G401.6 (cell line): ENCODE measurements around the gene KCNJ1.
A peak's percentile ranks its signal among the peaks of the same experiment; 100 is the strongest.

Source experiments
- FAIRE-seq: peaks from 2 replicates; lab custom pipeline; 2012; peaks lifted over from hg19 to GRCh38; lab: Jason Lieb, UNC

The KCNJ1 gene

DNA sequence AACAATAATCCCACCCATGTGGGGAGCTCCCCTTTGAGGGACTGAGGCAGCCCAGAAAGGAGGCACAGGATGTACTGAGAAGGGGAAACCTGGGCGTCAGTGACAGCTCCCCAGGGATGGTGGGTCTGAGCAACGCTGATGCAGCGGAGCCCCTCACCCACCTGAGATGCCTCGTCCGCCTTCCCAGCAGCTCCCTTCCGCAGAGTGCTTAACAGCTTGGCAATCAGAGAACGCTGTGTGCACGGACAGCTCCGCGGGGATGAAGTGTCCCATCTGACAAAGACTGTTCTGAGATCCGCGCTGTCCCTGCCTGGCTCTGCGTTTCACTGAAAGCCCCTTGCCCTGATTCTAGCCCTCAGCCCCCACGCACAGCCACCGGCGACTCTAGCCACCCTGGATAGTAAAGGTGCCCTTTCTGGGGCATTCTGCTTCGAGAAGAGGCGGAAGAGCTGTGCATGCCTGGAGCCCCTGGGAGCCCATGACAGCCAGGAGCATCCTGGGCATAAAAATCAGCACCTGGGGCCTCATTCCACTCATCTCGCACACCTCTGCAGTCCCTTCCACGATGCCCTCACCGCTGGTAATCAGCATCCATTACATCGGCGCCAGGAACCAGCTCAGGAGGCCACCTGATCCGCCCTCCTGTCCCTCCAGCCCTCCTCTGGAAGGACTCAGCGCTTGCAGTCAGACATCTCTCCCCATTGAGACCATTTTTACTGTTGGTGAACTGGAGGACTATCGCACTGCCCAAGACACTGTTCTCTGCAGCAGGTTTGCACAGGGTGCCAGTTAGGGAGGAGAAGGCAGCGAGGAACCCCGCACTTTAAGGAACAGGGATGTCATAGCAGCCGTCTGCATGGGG, 34.8 kb upstream of the KCNJ1 start:
- FAIRE-seq: no peak

DNA sequence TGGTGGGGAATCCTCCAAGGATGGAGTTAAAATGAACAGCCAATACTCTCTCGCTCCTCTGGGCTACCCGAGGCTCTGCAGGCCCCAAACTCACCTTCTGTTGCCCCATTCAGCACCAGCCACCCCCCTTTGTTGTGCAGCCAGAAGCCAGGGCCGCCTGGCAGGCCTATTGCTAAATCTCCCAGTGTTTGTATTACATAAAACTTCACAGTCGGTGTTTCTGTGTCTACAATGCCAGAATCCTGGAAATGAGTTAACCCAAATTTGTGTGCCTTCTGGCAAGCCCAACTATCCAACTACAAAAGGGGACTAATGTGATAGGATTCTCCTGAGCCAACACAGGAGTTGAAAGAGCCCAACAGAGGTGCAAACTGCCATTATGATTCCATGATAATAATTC, 33.4 kb upstream of the KCNJ1 start:
- no peak for FAIRE-seq

DNA sequence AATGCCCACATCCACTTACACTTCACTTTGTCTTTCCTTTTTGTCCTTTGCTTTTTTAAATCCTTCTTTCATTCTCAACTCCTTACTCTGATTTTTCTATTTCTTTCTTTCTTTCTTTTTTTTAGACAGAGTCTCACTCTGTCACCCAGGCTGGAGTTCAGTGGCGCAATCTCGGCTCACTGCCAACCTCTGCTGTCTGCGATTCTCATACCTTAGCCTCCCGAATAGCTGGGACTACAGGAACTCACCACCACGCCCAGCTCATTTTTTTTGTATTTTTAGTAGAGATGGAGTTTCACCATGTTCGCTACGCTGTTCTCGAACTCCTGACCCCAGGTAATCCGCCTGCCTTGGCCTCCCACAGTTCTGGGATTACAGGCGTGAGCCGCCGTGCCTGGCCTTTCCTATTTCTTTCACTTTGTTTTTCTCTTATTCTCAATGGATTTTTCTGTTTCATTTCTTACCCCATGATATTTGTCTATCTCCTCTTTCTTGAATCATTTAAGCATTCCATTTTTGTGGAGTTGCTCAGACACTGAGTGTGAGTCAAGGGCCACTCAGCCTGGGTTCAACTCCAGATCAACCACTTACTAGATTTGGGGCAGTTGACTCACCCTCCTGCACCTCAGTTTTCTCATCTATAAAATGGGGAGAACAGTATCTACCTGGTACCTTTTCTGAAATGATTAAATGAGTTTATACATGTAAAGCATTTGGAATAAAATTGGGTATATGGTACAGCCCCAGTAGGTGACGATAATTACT, 31.7 kb upstream of the KCNJ1 start:
- no peak for FAIRE-seq

DNA sequence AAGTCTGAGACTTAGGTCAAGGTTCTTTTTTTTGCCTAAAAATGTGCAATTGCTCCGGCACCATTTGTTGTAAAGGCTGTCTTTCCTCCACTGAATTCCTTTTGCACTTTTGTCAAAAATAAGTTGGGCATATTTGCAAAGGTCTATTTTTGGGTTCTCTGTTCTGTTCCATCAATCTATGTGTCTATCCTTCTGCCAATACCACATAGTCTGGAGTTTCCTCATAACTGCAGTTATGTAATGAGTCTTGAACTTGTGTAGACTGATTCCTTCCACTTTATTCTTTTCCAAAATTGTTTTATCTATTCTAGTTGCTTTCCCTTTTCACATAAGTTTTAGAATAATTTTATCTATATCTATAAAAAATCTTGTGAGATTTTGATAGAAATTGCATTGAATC, 30.7 kb upstream of the KCNJ1 start:
- no peak for FAIRE-seq

DNA sequence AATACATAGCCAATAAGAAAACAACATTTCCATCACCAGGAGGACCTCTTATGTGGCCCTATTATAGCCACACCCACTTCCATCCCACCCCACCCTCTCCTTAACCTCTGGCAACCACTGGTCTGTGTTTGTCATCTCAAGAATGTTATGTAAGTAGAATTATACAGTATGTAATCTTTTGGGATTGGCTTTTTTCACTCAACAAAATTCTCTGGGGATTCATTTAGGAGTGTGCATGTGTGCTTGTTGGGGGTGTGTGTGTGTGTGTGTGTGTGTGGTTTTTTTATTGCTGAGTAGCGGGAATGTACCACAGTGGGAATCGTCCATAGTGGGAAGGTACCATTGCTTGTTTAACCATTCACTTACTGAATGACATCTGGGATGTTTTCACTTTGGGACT, 29.3 kb upstream of the KCNJ1 start:
- no peak for FAIRE-seq

DNA sequence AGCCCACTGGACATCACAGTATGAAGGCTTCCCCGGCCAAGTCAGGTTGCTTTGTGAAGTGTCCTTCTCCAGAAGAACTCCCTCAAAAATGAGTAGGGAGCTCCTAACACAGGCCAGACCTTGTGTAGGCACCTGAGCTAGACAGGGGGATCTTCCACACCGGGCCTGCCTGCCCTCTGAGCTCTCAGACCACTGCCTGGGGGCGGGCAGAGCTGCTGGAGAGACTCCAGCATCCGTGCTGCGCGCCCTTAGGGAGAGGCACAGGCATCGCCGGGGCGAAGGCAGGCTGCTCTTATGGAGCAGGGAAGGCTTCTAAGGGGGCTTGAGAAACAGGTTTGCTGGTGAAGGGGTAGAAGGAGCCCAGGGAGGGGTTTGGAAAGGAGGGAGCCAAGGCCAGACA, 28.4 kb upstream of the KCNJ1 start:
- no peak for FAIRE-seq

DNA sequence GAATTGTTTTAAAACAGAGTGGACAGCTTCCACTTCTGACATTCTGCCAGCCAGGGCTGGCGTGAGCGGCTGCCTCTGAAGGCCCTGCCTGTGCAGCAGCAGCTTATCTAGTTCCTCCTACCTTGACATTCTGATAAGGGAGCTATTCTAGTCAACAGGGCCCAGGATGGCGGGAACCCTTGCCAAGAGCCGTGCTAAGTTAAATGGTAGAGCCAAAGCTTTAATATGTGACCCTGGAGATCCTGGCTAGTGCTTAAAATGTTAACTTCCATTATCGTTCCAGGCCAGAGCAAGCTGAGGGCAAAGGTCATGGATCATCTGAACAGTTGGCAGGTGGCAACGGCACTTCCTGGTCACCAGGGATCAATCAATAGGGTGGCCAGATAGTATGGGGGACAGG, 27.6 kb upstream of the KCNJ1 start:
- no peak for FAIRE-seq

DNA sequence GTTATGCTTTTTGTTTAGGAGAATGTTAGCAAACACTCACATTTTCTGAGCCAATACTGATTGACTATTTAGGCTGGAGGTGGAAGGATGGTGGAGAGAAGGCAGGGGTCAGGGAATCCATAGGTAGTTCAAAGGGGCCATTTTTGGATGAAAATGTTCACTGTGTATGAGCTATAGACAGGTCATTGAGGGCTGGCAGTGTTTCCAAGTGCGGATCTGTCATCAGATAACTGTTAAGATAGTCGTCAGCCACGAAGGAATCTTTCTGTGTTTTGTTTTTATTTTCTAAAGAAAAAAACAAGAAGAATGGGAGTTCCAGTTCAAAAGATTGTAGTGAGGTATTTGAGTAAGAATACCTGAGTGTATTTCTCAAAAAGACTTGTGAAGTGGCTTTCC, 27.2 kb upstream of the KCNJ1 start:
- no peak for FAIRE-seq

DNA sequence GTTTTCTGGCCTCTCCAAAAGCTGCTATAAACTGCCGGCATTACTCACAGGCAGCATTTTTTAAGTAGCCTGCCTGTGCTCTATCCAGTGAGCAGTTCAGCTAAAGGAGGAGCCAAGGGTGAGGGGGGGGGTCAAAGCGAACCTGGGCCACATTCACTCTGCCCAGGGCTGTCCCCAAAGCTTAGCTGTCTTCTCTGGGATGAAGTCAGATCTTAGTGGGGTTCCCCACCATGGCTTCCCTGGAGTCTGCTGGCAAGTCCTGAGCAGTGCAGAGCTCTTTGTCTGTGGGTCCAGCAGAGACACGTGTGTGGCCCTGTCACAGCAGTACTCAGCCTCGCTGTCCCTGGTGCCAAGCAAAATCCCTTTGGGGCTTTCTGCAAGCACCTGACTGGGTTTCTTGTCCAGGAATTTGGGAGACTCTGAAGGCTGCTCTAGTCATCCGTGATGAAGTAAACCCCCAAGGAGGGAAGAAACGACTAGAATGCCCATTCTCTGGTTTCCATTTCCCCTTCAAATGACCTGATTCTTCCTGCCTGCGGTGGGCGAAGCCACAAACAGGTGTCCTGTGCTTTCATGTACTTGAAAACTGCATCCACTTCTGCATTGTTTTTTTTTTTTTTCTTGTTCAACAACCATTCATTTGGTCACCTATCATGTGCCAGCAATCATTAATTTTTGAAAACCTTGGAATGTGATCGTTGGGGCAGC, 26.6 kb upstream of the KCNJ1 start:
- FAIRE-seq: no peak

DNA sequence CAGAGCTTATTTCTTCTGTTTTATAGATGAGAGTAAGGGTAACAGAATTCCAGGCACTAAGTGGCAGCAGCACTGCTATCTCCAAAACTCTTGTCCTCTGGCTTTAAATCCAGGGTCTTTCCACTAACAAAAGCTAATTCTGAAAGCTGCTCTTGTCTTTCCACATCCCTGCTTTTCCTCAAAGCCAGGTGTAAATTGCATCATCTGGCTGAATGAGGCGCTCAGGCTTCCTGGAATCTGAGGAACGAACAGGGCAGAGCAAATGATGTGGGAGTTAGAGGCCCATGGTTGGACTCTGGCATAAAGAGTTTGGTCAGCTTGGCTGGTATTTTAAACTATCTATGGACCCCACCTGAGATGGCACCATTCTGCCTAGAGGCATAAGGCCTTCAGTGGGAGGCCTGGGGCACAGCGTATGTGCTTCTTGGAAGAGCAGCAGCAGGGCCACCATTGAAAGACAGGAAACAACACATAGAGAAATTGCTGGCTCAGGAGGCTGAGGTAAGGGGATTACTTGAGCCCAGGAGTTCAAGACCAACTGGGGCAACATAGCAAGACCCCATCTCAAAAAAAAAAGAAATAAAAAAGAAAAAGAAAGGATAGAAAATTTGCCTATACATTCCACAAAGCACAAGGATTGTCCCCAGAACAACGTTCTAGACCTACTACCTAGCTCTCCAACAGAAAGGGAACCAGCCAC, 25.9 kb upstream of the KCNJ1 start:
- no peak for FAIRE-seq

DNA sequence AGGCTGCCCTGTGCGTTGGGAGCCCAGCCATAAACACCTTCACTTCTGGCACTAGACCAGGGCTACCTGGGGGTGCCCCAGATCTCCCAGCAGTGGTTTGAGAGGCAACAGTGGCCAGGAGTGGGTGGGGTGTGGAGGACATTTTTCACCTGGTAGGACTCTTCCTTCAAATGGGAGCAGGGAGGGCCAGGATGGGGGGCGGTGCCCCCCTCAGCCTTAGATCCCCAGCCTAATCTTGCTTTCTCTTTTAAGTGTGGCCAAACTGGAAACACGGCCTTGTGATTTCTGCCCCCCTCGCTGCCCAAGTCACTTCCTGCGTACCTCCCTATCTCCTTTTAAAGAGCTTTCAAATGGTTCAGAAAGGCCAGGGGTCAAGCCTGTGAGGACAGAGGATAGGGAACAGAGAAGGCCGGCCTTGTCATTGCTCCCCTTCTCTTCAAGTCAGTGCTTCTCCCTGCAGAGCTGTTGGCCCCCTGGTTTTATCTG, 24.9 kb upstream of the KCNJ1 start:
- FAIRE-seq: no peak

DNA sequence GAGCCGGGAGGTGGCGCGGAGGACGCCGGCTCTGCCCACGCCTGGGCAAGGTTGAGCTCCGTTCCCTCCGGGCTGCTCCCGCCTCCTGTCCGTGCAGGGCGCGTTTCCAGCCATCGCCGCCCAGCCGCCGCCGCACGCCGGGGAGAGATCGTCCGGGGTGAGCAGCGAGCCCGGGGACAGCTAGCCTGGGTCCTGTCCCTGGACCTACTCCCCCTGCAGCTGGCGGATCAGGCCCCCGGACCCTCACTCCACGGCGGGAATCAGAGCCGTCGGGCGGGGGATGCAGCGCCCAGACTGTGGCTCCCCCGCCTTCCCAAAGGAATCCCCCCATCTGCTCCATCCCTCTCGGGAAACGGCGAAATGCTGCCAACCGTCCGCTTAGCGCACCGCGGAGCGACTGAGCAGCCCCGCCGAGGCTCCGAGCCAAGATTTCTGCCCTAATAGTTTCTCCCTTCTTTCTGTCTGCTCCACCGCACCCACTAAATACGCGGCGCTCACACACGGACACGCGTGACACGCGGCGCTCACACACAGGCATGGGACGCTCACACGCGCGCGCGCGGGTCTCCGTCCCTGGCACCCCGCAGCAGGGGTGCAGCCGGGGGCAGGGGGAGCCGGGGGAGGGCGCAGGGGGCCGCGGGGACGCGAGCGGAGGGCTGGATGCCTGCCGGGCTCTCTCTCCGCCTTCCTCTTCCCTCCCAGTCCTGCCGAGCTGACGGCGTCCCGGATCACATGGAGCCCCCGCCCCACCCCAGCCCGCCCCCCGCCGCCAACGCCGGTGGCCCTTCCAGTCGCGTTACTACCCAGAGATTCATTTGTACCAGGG, 23.7 kb upstream of the KCNJ1 start, which contains the start of gene KCNJ5:
Gene KCNJ5 (plus strand): TSS at position 814 of the 826 bp plus-strand sequence. CDS start 19,918 bp downstream, outside the sequence.
- no peak for FAIRE-seq

DNA sequence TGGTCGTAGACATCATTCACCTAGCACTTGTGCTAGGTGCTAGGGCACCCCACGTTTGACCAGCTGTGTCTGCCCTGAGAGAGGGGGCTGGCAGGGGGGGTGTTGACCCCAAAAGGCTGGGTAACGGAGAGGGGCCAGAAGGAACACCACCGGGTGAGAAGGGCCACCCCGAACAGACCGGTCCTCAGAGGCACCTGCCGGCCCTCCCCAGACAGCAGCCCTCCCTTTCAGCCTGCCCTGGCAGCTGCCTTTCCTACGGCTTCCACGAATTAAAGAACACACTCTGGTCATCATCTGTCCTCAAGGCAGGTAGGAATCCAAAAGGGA, 23.1 kb upstream of the KCNJ1 start:
- FAIRE-seq: no peak

DNA sequence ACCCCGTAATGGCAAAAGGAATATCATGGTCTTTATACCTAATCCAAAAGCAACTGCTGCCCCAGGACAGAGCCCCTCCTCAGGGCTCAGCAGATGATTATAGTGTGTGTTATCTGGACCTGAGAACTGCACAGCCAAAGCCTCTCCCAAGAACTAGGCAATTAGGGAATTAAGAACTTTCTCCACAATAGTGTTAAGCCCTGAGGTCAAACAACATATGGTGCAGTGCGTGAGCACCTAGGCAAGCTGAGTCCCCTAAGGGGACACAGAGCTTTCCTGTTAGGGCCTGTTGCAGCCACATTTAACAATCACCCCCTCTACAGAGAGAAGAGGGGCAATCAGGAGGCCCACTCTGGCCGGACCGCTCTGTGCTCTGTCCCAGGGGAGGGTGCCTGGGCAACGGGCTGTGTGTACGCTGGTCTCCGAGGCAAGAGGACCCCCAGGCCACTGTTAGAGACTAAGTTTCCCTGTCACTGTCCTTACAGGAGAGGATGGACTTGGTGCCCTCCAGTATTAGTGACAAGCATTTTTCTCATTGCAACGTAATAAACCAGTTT, 22.6 kb upstream of the KCNJ1 start:
- FAIRE-seq: no peak

DNA sequence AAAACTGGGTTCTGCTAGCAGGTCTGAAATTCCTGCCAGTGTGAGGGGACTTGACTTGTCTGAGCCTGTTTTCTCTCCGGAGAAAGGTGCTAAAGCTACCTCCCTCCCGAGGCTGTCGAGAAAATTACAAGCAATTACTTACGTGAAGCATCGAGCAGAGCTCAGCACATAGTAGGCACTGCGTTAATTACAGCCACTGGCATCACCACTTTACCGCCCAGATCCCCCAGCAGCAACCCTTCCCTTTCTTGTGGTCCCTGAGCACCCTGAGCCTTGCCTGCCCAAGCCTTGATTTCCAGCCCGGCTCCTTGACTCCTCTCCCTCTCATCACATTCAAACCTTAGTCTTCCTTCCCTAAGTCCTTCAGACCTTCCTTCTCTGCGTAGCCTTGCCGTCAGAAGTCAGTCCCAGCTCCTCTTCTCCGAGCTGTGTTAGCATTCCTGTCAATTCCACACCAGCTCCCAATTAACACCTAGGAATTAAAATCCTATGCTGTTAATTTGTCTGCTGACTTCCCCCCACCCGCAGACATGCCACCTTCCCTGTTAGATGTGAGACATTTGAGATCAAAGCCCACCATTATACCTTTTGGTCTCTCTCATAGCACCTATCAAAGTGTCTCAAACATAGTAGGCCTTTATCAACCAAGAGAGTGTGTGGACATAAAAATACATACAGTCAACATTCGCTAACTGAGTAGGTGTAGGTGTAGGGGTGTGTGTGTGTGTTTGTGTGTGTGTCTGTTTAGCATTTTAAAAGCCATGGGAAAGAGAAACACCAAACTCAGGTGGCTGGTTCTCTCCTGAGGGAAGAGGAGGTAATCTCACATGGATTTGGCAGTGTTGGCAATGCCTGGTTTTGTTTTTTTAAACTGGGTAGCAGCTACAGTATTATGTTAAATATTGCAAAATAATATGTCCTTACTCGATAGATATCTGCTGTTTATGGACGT, 21.2 kb upstream of the KCNJ1 start:
- FAIRE-seq: no peak

DNA sequence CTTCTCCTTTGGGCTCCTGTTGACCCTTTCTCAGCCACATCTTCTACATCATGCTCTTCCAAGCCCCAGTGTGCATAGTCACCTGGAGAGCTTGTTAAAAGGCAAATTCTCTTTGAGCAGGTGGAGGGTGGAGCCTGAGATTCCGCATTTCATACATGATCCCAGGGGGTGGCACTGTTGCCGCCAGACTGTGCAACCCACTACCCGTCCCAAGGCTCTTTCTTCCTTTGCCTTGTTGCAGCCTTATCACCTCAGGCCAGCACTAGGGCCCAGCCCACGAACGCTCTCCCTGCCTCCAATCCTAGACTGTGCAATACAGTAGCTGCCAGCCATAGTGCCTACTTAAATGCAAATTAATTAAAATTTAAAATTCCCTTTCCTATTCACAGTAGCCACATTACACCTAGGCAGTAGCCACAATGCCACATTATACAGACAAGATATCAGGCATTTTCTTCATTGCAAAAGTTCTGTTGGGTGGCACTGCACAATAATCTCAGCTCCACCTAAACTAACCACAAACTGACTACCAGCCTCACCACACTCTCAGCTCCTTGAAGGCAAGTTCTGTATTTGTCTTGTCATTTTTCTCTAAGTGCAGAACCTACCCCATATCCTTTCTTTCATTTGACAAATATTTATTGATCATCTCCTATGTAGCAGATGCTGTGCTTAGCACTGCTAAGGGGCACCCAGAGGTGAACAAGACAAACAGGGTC, 19.5 kb upstream of the KCNJ1 start:
- FAIRE-seq: no peak

DNA sequence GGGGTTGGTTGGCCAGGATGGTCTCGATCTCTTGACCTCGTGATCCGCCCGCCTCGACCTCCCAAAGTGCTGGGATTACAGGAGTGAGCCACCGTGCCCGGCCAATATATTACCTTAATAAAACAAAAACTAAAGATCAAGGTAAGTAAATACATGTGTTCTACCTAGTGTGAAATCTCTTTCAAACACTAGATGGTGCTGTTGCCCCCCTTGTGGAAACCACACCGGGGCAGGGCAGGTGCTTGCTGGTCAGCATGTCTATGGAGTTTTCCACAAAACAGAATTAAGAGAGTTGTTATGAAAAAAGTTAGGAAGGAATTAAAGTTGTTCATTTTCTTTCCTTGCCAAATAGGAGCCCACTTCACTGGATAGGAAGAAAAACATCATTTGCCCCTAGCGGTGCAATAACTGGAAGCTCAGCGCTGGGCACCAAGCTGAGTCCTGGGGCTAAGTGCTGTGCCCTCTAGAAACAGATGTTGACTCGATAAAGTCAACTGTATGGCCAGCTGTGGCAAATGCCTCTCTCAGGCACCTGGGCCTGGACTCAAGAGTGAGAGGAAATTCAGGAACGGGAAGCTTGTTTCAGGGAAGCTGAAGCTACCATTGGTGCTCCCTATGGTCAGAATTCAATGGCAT, 17.7 kb upstream of the KCNJ1 start:
- FAIRE-seq: peak; percentile 75

DNA sequence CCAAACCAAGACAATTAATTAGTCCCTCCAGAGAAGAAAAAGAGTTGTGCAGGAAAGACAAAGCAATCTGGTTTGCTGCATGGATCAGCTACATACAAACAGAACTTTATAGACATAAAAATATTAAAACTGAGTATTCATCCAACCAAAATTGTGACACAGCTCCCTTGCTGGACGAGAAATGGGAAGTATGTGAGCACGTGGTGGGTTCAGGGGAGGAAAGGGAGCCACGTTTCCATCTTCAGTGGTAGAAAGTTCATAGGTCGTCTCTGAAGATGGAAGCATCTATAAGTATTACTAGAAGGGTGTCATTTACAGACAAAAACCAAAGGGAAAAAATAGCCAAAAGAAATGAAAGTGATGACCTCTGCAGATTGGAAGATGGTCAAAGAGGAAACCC, 17.0 kb upstream of the KCNJ1 start:
- FAIRE-seq: no peak

DNA sequence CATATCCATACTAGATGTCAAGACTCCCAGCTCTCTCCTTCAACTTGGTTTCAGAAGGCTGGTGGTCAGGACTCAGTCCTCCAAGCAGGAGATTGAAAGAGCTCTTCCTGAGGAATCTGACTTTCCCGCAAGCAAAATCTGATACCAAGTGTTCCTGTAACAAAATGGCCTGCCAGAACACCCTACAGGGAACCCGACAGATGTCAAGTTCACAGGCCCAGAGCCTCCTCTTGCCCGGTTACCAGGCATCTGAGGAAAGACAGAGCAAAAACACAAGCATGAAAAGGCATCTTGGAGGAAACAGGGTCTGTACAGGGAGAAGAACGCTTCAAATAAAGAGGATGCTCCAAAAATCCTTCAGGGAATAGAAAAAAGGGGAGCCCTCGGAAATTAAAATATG, 15.4 kb upstream of the KCNJ1 start:
- no peak for FAIRE-seq
